Measurements from ENCODE around the gene PALMD.

Gene PALMD

DNA sequence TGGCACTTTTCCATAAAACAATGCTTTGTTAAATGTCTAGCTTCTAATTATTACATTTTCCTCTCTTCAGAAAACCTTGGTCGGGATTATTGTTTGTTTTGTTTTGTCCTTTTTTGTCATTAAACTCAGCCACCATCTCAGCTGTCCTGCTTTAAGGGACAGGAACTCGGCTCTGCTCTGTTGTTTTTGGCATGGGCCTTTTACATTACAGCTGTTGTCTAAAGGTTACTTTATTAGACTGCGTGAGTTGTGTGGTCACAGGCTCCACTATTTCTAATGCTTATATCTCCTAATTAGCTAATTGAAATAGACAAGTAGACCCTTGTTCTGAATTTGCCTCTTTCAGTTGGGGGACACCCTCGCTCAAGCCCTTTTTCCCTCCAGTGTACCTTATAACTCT is 1.6 kb downstream of the PALMD start:
- TF ChIP-seq, protein P1, sequence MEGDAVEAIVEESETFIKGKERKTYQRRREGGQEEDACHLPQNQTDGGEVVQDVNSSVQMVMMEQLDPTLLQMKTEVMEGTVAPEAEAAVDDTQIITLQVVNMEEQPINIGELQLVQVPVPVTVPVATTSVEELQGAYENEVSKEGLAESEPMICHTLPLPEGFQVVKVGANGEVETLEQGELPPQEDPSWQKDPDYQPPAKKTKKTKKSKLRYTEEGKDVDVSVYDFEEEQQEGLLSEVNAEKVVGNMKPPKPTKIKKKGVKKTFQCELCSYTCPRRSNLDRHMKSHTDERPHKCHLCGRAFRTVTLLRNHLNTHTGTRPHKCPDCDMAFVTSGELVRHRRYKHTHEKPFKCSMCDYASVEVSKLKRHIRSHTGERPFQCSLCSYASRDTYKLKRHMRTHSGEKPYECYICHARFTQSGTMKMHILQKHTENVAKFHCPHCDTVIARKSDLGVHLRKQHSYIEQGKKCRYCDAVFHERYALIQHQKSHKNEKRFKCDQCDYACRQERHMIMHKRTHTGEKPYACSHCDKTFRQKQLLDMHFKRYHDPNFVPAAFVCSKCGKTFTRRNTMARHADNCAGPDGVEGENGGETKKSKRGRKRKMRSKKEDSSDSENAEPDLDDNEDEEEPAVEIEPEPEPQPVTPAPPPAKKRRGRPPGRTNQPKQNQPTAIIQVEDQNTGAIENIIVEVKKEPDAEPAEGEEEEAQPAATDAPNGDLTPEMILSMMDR (IDR thresholded peaks at IDR 0.05; ENCODE audit: insufficient read depth, low read depth, low read length, missing control alignments) = no peak
- DNase-seq (ENCODE audit: low read depth) = no peak
- peak overlapping the region; percentile 83 for H3K4me3 ChIP-seq (ENCODE audit: low read length)

GRCh38 chr1:99648107-99648506 is 2.2 kb downstream of the PALMD start:
- TF ChIP-seq, protein P1 (IDR thresholded peaks at IDR 0.05; ENCODE audit: insufficient read depth, low read depth, low read length, missing control alignments) = peak; percentile 47

DNA sequence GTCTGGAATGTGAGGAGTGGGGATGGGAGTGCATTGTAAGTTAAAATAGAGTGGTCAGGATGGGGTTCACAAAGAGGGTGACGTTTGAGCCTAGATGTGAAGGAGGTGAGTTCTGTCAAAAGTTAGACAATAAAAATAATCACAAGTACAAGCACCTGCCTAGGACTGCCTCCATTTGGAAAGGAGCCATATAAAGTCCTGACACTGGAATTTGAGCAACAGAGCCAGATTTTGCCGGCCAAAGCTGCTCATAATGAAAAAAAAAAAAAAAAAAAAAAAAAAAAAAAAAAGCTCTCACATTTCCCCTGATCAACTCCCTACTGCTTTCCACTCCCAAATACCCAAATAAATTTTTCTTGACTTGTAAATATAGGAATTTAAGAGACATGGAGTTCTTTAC is 4.1 kb downstream of the PALMD start:
- TF ChIP-seq, protein P1 (IDR thresholded peaks at IDR 0.05; ENCODE audit: insufficient read depth, low read depth, low read length, missing control alignments) = no peak
- no peak for DNase-seq (ENCODE audit: low read depth)
- H3K4me3 ChIP-seq (ENCODE audit: low read length) = no peak overlapping the region

More at GRCh38 chr1:99648107-99648506, 2.2 kb downstream of the PALMD start:
- H3K4me3 ChIP-seq (ENCODE audit: low read length) = peak overlapping the region; percentile 83
- DNase-seq (ENCODE audit: low read depth) = peak; percentile 78

- TF ChIP-seq, protein P1 (IDR thresholded peaks at IDR 0.05; ENCODE audit: insufficient read depth, low read depth, low read length, missing control alignments) = no peak
- DNase-seq (ENCODE audit: low read depth) = peak; percentile 79
- no peak overlapping the region for H3K4me3 ChIP-seq (ENCODE audit: low read length)
These were observed 5.0 kb downstream of the PALMD start for GRCh38 chr1:99650773-99651437.

GRCh38 chr1:99652881-99653281 is 7.0 kb downstream of the PALMD start:
- TF ChIP-seq, protein P1 (IDR thresholded peaks at IDR 0.05; ENCODE audit: insufficient read depth, low read depth, low read length, missing control alignments) = no peak
- DNase-seq (ENCODE audit: low read depth) = no peak
- H3K4me3 ChIP-seq (ENCODE audit: low read length) = no peak overlapping the region

- TF ChIP-seq, protein P1 (IDR thresholded peaks at IDR 0.05; ENCODE audit: insufficient read depth, low read depth, low read length, missing control alignments) = no peak
- DNase-seq (ENCODE audit: low read depth) = no peak
- no peak overlapping the region for H3K4me3 ChIP-seq (ENCODE audit: low read length)
These were observed 9.5 kb downstream of the PALMD start for GRCh38 chr1:99655376-99655775.

DNA sequence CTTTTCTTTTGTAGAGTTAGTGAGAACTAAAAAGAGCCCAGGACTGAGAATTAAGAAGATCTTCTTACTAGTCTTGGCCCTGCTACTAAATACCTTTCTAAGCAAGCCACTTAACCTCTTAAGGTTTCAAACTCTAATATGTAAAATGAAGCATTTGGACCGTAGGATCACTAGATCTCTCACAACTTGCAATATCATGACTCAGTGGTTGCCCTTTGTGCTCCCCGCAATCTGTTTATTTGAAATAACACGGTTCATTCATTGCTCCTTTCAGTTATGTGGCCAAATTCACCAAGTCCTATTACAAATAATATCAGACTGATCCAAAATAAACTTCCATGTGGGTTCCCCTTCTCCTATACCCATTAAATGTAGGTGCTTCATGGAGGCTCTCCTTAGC is 10.8 kb downstream of the PALMD start:
- DNase-seq (ENCODE audit: low read depth) = no peak
- no peak overlapping the region for H3K4me3 ChIP-seq (ENCODE audit: low read length)
- TF ChIP-seq, protein P1 (IDR thresholded peaks at IDR 0.05; ENCODE audit: insufficient read depth, low read depth, low read length, missing control alignments) = no peak
